ENCODE measurements around the gene FGF12.

The FGF12 gene

GRCh38 chr3:192550356-192550755, 177.0 kb downstream of the FGF12 start:
- no peak overlapping the region for H3K4me3 ChIP-seq (ENCODE audit: low read length)
- no peak for DNase-seq (ENCODE audit: low read depth)
- TF ChIP-seq, protein P1, sequence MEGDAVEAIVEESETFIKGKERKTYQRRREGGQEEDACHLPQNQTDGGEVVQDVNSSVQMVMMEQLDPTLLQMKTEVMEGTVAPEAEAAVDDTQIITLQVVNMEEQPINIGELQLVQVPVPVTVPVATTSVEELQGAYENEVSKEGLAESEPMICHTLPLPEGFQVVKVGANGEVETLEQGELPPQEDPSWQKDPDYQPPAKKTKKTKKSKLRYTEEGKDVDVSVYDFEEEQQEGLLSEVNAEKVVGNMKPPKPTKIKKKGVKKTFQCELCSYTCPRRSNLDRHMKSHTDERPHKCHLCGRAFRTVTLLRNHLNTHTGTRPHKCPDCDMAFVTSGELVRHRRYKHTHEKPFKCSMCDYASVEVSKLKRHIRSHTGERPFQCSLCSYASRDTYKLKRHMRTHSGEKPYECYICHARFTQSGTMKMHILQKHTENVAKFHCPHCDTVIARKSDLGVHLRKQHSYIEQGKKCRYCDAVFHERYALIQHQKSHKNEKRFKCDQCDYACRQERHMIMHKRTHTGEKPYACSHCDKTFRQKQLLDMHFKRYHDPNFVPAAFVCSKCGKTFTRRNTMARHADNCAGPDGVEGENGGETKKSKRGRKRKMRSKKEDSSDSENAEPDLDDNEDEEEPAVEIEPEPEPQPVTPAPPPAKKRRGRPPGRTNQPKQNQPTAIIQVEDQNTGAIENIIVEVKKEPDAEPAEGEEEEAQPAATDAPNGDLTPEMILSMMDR (conservative IDR thresholded peaks at IDR 0.05; ENCODE audit: low read length): no peak

GRCh38 chr3:192545333-192545732, 182.0 kb downstream of the FGF12 start:
- TF ChIP-seq, protein P1 (conservative IDR thresholded peaks at IDR 0.05; ENCODE audit: low read length): no peak
- H3K4me3 ChIP-seq (ENCODE audit: low read length): no peak overlapping the region
- no peak for DNase-seq (ENCODE audit: low read depth)

GRCh38 chr3:192543163-192543562, 184.2 kb downstream of the FGF12 start:
- no peak for DNase-seq (ENCODE audit: low read depth)

GRCh38 chr3:192516820-192517219, 210.5 kb downstream of the FGF12 start:
- no peak overlapping the region for H3K4me3 ChIP-seq (ENCODE audit: low read length)
- no peak for DNase-seq (ENCODE audit: low read depth)
- TF ChIP-seq, protein P1 (conservative IDR thresholded peaks at IDR 0.05; ENCODE audit: low read length): no peak

More at GRCh38 chr3:192543163-192543562, 184.2 kb downstream of the FGF12 start:
- no peak overlapping the region for H3K4me3 ChIP-seq (ENCODE audit: low read length)
- TF ChIP-seq, protein P1 (conservative IDR thresholded peaks at IDR 0.05; ENCODE audit: low read length): no peak

GRCh38 chr3:192515664-192516045, 211.7 kb downstream of the FGF12 start:
- no peak for DNase-seq (ENCODE audit: low read depth)
- TF ChIP-seq, protein P1 (conservative IDR thresholded peaks at IDR 0.05; ENCODE audit: low read length): no peak
- H3K4me3 ChIP-seq (ENCODE audit: low read length): no peak overlapping the region

DNA sequence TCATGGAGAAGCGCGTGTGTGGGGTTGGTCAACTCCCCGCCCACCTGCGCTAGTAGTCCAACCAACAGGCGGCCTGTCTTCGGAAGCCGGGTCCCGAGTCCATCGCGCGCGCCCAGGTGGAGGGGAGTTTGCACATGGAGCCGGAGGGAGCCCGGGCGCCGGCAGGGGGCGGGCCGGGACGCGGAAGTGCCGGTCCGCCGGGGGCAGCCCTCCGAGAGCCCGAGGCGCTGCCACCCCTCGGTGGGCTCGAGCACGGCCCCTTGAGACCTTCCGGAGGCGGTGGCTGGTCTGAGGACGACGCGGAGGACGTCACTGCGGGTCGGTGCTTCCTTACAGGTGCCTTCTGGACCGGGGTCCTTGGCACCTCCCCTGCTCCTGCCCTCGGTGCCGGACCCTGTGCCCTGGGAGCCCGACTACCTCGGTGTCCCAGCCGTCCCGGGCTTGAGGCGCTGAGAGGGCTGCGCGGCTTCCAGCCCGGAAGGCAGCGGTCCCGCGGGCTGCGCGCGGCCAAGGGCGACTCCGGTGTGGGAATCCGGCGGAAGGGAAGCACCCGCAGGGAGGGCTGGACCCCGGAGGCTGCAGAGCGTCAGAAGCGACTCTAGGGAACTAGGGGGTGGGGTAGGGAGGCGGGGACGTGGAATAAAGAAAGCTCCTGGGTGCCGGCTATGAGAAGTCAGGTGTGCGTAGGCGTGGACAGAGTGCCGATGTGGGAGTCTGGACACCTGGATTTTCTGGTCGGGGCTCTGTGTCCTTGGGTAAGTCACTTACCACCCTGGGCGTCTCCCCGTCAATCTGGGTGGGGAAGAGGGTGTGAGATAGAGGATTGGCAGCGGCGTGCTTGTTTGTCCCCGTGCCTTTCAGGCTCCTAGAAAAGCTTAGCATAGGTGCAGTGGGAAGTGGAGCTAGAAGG, 212.3 kb downstream of the FGF12 start:
- TF ChIP-seq, protein P1 (conservative IDR thresholded peaks at IDR 0.05; ENCODE audit: low read length): no peak
- no peak overlapping the region for H3K4me3 ChIP-seq (ENCODE audit: low read length)
- DNase-seq (ENCODE audit: low read depth): no peak
